Activated naive CD4-positive, alpha-beta T cell treated with anti-CD3 and anti-CD28 coated beads for 36 hours (primary cell): ENCODE results near the gene SRC. TPM values are rescaled to one million over a fixed set of nuclear protein-coding genes. Genes with fewer than 3 reads are reported as not detected.

ENCODE experiments used
- CTCF ChIA-PET: fragments of 350-600 bp; sonication (Branson Sonifier 250); formaldehyde crosslinking; loops from one replicate; lab custom pipeline; 2021; ENCODE audit warnings: antibody characterized with exemption; lab: Charles Lee
- DNase-seq: peaks from one replicate; pipeline ENCODE4 v3.0.0-alpha.2; 2020
- H3K27ac Mint-ChIP-seq: one replicate; pipeline ENCODE4 v1.8.0; 2021; ENCODE audit warnings: mild to moderate bottlenecking, mixed read lengths
- H3K27me3 Mint-ChIP-seq: one replicate; pipeline ENCODE4 v1.8.0; 2021; ENCODE audit warnings: low read depth, mixed read lengths
- H3K36me3 Mint-ChIP-seq: one replicate; pipeline ENCODE4 v1.8.0; 2021; ENCODE audit warnings: low read depth, mixed read lengths
- H3K4me1 Mint-ChIP-seq: one replicate; pipeline ENCODE4 v1.8.0; 2021; ENCODE audit warnings: low read depth, mixed read lengths
- H3K4me3 Mint-ChIP-seq: one replicate; pipeline ENCODE4 v1.8.0; 2021; ENCODE audit warnings: mild to moderate bottlenecking, moderate library complexity, mixed read lengths
- H3K9me3 Mint-ChIP-seq: one replicate; pipeline ENCODE4 v1.8.0; 2021; ENCODE audit warnings: mixed read lengths
- intact Hi-C: fragments of 100-400 bp; cut with micrococcal nuclease; formaldehyde crosslinking; loops from one replicate; pipeline ENCODE4 v1.15.1; 2023
- total RNA-seq, 2 experiments: library from RNA; stranded (reverse); gene quantifications; one replicate each; pipeline ENCODE4 v1.2.3, GENCODE V29; 2021

SRC gene
- total RNA-seq, 2 experiments from 2014 or later = 2.0 to 2.8 TPM

DNA sequence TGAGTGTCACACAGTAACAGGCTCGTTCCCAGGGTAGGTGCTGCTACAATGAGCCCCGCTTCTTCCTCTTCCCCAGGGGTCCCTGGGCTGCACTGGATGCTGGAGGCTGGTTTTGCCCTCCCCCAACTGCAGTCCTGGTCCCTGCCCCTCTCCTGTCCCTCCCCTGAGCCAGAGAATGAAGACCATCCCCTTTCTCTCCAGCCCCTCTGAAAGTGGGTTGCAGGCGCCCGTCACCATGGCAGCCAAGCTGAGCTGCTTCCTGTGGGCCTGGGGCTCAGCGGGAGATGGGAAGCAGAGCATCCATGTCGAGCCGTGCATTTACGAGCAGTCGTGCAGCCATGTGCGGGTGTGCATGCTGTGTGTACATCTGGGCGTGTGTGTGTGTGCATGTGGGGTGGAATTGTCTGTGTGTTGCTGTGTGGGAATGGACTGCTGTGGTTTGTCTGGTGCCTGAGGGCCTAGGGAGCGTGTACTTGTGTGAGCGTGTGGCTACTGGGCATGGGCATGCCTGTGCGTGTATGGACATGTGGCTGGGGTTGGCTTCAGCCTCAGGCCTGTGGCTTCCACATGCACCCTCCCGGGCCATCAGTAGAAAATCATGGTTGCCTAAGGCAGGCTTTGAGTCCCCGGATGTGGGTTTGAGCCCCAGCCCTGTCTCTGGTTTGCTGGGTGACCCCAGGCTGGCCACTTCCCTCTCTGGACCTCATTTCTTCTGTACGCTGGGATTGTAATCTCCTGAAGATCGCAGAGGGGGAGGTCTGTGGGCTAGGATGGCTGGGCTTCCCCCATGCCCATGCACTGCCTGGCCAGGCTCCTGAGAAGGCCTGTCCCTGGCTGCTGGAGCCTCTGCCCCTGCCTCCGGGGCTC lies 48.8 kb downstream of the SRC start:
- H3K9me3 Mint-ChIP-seq = no peaks in the 10 kb centered on the region
- CTCF ChIA-PET = no interaction called here
- H3K4me3 Mint-ChIP-seq = no peak overlapping the region
- no peaks in the 10 kb centered on the region for H3K27me3 Mint-ChIP-seq
- H3K27ac Mint-ChIP-seq = no peak overlapping the region
- H3K4me1 Mint-ChIP-seq = no peaks in the 10 kb centered on the region
- no peak for DNase-seq
- no peaks in the 10 kb centered on the region for H3K36me3 Mint-ChIP-seq
- intact Hi-C loops = no loop called here

DNA sequence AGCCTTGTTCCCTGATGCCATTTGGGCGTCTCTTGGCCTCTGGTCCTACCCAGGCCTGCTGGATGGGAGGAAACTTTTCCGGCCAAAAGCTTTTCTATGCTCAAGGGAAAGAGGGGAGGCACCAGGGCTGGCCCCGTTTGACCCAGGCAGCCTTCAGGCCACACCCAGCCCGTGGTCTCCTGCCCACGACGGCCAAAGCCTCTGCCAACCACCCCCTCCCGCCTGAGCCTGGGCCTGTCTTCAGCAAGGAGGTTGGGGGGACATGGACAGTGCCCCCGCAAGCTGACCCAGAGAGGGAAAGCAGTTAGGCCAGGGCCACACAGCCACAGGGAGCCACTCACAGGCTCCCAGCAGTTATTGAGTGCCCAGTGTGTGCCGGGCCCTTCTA lies 49.5 kb downstream of the SRC start:
- Mint-ChIP-seq H3K4me3 (no peak overlapping the region), H3K4me1 (no peaks in the 10 kb centered on the region), H3K36me3 (no peaks in the 10 kb centered on the region), H3K27me3 (no peaks in the 10 kb centered on the region), H3K27ac (no peak overlapping the region), H3K9me3 (no peaks in the 10 kb centered on the region)
- intact Hi-C loops = no loop called here
- CTCF ChIA-PET = no interaction called here
- DNase-seq = no peak

DNA sequence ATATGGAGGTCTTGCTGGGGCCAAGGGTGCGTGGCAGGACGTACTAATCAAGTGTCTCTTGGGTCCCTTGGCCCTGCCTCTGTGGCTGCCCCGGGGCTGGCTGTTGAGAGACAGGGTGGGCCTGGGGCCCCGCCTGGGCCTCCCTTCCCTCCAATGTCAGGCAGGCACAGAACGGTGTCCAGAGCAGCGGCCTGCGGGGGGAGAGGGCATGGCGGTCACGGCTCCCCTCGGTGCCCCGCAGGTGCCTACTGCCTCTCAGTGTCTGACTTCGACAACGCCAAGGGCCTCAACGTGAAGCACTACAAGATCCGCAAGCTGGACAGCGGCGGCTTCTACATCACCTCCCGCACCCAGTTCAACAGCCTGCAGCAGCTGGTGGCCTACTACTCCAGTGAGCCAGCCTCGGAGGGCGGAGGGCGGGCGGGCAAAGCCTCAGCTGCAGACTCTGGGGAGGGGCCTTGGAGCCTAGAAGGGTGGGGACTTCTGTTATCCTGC lies 50.0 kb downstream of the SRC start:
- DNase-seq = no peak
- Mint-ChIP-seq H3K9me3 (no peaks in the 10 kb centered on the region), H3K4me1 (no peaks in the 10 kb centered on the region), H3K36me3 (no peaks in the 10 kb centered on the region), H3K4me3 (no peak overlapping the region), H3K27me3 (no peaks in the 10 kb centered on the region), H3K27ac (no peak overlapping the region)
- intact Hi-C loops = no loop called here
- CTCF ChIA-PET = no interaction called here

DNA sequence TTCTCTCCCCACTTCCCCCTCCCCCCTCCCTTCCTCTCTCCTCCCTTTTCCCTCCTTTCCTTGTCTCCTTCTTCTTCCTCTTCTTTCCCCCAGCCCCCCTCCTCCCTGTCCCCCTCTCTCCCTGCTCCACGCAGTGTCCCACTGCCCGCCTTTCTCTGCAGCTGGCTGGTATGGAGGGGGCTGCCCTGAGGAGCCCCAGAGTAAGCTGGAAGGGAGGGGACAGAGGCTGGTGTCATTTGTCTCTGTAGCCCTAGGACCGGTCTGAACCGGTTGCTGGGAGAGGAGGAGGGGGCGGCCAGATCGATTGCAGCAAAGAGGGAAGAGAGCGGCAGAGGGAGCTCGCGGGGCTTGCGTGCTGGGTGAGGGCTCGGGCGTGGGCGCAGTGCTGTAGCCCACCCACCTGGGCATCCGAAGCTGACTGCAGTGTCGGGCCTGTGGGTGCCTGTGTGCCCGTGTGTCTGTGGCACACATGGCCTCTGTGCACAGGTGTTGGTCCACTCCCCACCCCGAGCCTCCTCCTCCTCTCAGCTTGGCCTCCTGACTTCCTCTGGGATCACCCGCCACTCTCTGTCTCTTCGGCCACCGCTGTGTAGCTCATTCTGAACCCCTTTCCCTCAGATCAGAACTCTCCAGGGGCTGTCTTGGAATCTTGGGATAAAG lies 50.6 kb downstream of the SRC start:
- Mint-ChIP-seq H3K9me3 (no peaks in the 10 kb centered on the region), H3K27ac (no peak overlapping the region), H3K27me3 (no peaks in the 10 kb centered on the region), H3K36me3 (no peaks in the 10 kb centered on the region), H3K4me3 (no peak overlapping the region), H3K4me1 (no peaks in the 10 kb centered on the region)
- no peak for DNase-seq
- intact Hi-C loops = no loop called here
- CTCF ChIA-PET = no interaction called here

DNA sequence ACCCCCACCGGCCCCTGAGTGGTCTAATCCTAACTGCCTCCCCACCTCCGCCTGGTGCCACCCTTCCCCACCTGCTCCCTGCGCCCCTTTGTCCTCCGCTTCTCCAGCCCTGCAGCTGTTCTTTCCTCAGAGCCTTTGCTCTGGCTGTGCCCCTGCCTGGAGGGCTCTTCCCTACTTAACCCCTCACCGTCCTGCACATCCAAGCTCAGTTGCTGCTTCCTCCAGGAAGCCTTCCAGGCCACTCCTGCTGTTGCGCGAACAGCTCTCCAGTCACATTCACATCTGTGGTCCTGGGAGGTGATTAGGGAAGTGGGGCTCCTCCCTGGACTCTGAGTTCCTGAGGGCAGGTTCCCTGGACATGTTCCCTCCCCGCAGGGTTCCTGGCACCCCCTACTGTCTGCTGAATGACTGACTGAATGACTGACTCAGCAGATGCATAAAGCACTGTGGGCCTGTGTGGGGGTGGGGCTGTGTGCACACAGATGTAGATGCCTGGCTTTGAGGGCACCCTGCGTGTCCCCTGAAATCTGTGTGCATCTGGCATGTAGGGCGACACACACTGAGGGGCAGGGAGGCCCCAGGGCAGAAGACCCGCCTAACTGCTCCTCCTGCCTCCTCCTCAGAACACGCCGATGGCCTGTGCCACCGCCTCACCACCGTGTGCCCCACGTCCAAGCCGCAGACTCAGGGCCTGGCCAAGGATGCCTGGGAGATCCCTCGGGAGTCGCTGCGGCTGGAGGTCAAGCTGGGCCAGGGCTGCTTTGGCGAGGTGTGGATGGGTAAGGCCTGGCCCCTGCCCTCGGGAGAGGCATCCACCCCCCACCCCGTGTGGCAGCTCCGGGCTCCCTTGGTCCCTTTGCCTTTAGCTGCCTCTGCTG lies 51.4 kb downstream of the SRC start:
- Mint-ChIP-seq H3K9me3 (no peaks in the 10 kb centered on the region), H3K36me3 (no peaks in the 10 kb centered on the region), H3K4me3 (no peak overlapping the region), H3K27ac (no peak overlapping the region), H3K4me1 (no peaks in the 10 kb centered on the region), H3K27me3 (no peaks in the 10 kb centered on the region)
- CTCF ChIA-PET = no interaction called here
- no peak for DNase-seq
- intact Hi-C loops = no loop called here

DNA sequence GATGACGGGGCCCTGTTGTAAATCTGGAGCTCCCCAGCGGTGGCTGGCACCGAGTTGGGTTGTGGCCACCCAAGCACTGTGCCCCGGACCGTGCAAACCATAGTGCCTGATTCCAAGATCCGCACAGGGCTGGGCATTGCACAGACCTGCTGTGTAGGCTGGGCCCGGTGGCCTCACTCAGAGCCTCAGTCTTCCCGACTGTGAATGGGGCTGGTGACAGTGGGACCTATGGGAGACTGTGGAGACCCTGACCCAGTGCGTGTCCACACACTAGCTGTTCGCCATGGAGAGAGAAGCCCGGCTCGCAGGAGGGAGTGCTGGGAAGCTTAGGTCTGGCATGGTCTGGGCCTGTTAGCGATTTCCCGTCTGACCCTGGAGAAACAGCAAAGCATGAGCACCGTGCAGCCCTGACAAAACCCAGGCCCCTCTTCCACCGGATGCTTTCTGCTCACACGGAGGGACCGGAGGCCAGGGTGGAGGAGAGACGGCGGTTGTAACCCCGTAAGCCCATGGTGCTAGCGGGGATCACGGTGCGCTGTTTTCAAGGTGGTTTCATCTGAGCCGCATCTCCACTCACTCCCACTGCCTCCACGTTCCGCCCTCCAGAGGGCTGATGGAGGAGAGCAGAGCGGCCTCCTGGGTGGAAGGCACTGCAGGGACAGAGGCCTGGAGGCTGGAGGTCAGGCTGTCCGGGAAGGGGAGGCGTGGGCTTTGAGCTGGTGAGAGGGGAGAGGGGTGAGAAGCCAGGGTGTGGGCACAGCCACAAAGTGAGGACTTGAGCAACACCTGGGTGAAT lies 52.2 kb downstream of the SRC start:
- CTCF ChIA-PET = no interaction called here
- Mint-ChIP-seq H3K9me3 (no peaks in the 10 kb centered on the region), H3K4me1 (no peaks in the 10 kb centered on the region), H3K27ac (no peak overlapping the region), H3K4me3 (no peak overlapping the region), H3K36me3 (no peaks in the 10 kb centered on the region), H3K27me3 (no peaks in the 10 kb centered on the region)
- intact Hi-C loops = no loop called here
- DNase-seq = no peak

DNA sequence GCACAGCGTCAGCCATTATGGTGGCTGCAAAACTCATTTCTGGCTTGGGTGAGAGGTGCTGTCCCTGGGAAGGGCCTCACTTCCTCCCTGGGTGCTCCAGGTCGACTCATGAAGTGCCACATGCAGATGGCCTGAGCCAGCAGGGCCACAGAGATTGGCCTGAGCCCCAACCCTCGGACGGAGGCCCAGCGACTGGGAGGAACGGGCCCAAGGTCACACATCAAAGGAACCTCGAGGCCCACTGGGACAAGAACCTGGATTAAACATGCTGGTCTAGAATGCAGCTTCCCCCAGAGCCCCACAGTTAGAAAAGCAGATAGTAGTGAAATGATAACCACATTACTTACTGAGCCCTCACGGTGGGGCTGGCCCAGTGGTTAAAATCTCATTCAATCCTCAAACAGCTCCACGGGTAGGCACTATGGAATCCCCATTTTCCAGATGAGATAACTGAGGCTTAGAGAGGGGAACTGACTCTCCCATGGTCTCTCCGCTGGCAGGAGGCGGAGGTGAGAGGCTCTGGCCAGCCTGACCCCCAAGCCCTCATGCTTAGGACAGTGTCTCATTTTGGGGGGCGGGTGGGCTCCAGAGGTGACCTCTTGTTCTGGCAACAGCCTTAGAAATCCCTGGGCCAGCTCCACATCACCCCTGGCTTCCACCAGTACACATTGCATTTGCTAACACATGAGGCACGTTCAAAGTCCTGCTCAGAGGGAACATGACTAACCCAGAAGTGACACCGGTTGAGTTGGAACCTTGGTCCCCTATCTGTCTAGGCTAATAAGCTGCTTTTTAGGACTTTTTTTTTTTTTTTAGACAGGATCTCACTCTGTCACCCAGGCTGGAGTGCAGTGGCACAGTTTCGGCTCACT lies 53.0 kb downstream of the SRC start:
- DNase-seq = peak; percentile 24
- CTCF ChIA-PET = no interaction called here
- no peak overlapping the region for H3K4me3 Mint-ChIP-seq
- H3K36me3 Mint-ChIP-seq = no peaks in the 10 kb centered on the region
- no peaks in the 10 kb centered on the region for H3K27me3 Mint-ChIP-seq
- no peaks in the 10 kb centered on the region for H3K9me3 Mint-ChIP-seq
- no peak overlapping the region for H3K27ac Mint-ChIP-seq
- intact Hi-C loops = no loop called here
- no peaks in the 10 kb centered on the region for H3K4me1 Mint-ChIP-seq

DNA sequence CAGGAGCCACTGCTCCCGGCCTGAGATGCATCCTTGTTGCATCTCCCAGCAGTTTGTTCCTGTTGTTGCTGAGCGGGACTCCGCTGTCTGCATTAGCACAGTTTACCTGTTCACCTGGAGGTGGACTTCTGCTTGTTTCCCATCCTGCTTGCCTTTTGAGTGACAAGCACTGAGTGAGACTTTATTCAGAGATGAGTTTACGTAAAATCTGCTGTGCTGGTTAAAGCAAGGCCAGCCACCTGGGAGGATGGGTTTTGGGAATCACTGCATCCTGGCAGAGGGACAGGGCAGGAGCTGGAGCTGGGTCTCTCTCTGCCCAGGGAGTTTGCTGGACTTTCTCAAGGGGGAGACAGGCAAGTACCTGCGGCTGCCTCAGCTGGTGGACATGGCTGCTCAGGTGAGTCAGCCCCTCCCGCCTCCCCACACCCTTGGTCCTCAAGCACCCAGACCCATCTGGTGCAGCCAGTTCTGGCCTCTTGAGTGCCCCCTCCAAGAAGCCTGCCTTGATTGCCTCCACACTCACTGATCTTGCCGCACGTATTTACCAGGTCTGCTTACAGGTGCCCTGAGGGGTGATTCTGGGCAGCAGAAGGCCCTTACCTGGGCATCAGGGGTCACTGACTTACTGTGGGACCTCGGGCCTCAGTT lies 55.5 kb downstream of the SRC start:
- H3K27me3 Mint-ChIP-seq = peaks cover 4% of the 10 kb centered on the region
- no peak overlapping the region for H3K27ac Mint-ChIP-seq
- CTCF ChIA-PET = no interaction called here
- intact Hi-C loops = no loop called here
- no peaks in the 10 kb centered on the region for H3K36me3 Mint-ChIP-seq
- H3K4me1 Mint-ChIP-seq = peaks cover 5% of the 10 kb centered on the region
- no peak for DNase-seq
- no peaks in the 10 kb centered on the region for H3K9me3 Mint-ChIP-seq
- no peak overlapping the region for H3K4me3 Mint-ChIP-seq

DNA sequence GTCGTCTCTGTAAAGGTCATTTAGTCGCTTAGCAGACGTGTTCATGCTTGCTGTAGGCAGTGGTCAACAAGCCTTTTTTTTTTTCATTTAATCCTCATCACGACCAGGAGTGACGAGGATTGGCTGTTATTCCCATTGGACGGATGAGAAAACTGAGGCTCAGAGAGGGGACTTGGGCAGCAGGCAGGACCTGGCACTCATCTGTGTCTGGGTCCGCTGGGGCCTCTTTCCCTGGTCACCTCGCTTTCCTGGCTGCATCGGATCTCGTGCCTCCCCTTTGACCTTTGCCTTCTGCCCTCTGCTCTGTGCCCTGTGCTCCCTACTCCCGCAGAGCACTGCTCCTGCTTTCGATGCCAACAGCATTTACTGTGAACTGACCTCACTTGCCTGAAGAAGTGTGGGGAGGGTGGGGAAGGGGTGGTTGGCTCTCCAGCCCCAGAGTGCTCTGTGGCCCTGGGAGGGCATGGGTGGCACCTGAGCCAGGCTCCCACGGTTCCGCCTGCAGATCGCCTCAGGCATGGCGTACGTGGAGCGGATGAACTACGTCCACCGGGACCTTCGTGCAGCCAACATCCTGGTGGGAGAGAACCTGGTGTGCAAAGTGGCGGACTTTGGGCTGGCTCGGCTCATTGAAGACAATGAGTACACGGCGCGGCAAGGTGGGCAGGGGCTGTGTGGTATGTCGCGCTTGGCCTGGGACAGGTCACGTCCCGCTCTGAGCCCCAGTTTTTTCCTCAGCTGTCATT lies 56.2 kb downstream of the SRC start:
- Mint-ChIP-seq H3K9me3 (no peaks in the 10 kb centered on the region), H3K27me3 (peaks cover 4% of the 10 kb centered on the region)

More for the DNA sequence above, 56.2 kb downstream of the SRC start:
- Mint-ChIP-seq H3K4me3 (no peak overlapping the region), H3K27ac (no peak overlapping the region), H3K36me3 (no peaks in the 10 kb centered on the region), H3K4me1 (peaks cover 6% of the 10 kb centered on the region)
- CTCF ChIA-PET = no interaction called here
- DNase-seq = no peak
- intact Hi-C loops = no loop called here
